GM12801 (cell line): ENCODE measurements around the gene TOR4A.

Experiments
- TF ChIP-seq, protein P1 (sequence below): IDR thresholded peaks from one replicate; pipeline ENCODE4 v1.5.1; 2011; ENCODE audit warnings: control low read depth; ENCODE audit not compliant: insufficient read length; ENCODE audit errors: extremely low read depth

Gene TOR4A

DNA sequence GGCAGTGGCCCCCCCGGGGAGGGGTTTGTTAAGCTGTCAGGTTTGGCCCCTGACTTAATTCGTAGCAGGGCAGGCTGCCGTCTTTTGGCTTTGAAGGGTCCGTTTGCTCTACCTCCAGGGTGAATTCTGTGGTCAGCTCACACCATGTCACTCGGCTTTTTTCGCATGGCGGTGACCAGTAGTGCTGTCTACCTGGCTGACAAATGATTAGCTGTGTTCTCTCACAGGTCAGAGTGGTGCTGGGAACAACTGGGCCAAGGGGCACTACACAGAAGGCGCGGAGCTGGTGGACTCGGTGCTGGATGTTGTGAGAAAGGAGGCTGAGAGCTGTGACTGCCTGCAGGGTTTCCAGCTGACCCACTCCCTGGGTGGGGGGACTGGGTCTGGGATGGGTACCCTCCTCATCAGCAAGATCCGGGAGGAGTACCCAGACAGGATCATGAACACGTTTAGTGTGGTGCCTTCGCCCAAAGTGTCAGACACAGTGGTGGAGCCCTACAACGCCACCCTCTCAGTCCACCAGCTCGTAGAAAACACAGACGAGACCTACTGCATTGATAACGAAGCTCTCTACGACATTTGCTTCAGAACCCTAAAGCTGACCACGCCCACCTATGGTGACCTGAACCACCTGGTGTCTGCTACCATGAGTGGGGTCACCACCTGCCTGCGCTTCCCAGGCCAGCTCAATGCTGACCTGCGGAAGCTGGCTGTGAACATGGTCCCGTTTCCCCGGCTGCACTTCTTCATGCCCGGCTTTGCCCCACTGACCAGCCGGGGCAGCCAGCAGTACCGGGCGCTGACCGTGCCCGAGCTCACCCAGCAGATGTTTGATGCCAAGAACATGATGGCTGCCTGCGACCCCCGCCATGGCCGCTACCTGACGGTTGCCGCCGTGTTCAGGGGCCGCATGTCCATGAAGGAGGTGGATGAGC, 35.0 kb upstream of the TOR4A start:
- TF ChIP-seq, protein P1, sequence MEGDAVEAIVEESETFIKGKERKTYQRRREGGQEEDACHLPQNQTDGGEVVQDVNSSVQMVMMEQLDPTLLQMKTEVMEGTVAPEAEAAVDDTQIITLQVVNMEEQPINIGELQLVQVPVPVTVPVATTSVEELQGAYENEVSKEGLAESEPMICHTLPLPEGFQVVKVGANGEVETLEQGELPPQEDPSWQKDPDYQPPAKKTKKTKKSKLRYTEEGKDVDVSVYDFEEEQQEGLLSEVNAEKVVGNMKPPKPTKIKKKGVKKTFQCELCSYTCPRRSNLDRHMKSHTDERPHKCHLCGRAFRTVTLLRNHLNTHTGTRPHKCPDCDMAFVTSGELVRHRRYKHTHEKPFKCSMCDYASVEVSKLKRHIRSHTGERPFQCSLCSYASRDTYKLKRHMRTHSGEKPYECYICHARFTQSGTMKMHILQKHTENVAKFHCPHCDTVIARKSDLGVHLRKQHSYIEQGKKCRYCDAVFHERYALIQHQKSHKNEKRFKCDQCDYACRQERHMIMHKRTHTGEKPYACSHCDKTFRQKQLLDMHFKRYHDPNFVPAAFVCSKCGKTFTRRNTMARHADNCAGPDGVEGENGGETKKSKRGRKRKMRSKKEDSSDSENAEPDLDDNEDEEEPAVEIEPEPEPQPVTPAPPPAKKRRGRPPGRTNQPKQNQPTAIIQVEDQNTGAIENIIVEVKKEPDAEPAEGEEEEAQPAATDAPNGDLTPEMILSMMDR = no peak

DNA sequence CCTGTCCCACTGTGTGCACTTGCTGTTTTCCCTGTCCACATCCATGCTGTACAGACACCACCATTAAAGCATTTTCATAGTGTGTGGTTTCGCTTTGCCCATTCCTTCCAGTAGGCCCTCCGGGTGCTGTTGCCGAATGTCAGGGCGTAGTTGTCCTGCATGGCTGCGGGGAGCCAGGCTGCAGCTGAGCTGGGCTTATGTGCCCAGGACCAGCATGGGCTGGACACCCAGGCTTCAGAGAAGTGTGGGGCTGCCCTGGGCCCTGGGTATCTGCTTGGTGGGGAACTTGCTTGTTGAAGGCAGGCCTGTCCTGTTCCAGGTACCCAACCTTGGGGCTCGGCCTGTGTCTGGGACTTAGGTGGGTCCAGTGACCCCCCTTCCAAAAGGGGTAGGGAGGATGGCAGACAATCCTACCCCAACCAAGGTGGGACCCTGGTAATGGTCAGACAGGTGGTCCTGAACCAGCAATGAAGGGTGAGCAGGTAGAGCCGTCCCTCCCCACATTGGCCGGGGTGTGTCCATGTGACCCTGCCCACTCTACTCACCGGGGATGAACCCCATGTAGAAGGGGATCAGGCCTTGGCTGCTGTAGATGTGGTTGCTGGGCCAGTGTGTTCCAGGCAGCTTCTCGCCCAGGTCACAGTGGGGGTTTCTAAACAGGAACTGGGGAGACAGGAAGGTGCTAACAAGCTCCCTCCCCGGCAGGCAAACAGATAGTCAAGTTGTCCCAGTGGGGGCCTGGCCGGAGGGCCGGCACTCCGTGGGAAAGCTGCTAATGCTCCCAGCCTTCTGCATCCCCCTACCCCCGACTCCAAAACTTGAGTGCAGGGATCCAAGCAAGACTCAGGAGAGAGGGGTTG, 33.7 kb upstream of the TOR4A start:
- TF ChIP-seq, protein P1 = no peak

DNA sequence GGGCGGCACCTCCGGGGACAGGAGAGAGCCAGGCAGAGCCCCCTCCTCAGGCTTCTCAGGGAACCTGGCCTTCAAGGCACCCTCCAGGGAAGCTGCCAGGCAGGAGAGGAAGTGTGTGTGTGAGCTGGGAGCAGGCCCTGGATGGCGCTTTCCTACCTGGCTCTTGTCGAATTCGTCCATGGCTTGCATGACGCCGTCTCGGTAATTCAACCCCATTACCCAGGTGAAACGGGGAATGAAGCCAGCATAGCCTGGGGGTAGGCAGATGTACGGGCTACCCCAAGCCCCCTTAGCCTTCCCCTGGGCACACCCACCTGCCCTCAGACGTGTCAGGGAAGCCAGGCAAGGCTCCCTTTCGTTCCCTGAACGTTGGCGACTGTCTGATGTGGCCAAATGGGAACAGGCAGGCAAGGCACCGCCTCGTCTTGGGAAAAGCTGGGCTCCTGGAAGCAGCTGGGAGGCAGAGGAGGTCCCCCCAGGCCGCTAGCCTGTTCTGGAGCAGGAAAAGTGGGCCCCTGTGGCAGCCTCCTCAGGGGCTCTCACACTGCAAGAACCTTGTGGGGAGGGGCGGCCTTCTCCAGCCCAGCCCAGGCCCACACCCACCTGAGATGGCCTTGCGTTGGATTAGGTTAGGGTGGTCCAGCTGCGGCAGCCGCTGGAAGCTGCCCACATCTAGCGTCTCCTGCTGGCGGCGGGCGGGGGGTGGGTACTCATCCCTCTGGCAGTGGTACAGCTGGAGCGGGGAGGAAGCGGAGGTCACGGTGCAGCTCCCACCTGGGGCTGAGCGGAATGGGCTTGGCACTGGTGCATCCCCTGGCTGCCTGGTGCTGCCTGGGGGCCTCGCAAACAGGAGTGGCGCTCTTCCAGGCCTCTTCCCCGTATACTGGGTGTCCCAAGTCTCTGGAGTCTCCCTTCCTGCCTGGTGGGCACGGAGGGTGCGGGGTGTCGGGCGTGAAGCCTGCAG, 32.8 kb upstream of the TOR4A start:
- TF ChIP-seq, protein P1 = no peak

DNA sequence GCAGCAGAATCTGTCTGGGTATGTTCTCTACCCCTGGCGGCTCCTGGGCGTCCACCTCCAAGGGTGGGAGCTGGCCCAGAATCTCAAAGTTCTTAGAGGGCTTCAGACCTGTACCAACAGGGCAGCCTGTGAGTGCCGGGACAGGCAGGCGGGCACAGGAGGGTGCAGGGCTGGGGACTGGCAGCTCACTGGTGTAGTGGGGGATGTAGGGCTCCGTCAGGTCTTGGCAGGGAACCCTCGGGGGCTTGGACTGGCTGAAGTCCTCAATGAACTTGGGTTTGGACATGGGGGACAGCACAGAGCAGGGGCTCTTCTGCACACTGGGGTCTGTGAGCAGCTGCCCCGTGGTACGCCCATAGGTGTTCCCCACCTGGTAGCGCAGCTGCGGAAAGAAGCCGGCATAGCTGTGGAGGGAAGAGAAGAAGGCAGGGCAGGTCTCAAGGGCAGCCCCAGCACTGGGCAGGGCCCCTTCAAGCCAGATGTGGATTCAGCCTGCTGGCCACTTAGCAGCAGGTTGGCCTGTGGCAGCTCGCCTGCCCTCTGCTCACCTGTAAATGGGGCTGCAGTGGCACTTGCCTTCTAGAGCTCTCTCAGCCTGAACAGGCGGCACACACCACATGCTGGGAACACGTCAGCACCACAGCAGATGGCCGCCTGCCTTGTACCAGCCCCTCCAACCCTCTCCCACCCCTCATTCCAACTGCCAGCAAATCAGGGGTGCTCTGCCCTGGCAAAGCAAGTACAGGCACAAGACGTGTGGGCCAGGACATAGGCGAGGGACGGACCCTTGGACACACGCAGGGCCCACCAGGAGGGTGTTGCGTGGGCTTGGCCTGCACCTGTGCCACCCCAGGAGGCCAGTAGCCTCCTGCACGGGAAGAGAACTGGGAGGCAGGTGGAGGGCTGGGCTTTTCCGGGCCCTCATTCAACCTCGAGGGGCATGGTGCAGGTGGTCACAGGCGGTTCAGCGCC, 31.8 kb upstream of the TOR4A start:
- TF ChIP-seq, protein P1 = no peak

DNA sequence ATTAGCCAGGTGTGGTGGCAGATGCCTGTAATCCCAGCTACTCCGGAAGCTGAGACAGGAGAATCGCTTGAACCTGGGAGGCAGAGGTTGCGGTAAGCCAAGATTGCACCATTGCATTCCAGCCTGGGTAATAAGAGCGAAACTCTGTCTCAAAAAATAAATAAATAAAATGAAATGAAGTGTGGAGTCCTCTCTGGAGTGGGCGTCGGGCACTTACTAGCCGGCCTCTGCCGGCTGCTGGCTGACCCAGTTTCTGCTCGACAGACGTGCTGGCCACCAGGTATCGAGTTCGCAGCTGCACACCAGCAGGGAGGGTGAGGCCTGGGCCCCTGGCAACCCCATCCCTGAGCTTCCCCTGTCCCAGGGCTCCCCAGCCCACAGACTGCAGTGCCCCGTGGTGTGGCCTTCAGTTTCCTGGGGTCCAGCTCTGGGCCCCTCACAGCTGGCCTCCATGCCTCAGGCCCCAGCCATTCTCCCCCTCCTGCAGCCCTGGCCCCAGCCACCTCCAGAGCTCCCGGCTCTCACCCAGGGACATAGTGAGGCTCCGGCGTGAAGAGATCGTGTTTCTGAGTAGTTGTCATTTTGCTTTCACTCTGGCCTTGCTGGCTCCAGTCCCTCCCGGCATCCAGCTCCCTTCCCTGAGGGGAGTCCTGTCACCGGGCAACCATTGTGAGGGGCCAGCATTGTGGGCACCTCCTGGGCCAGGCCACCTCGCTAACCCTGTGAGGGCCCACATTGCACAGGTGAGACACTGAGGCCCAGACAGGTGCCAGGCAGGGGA, 30.2 kb upstream of the TOR4A start:
- TF ChIP-seq, protein P1 = no peak

DNA sequence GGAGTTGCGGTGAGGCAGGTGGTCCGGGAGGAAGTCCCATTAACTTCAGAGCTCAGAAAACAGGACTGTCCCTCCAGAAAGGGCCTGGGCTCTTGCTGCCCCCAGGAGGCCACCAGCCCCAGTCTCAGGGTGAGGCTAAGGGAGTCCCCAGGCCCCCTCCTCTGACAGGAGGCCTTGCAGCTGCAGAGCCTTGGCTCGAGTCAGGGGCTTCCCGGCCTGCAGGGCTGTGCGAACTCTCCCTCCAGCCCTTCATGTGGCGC, 29.7 kb upstream of the TOR4A start:
- TF ChIP-seq, protein P1 = no peak
